ENCODE measurements around the gene CACNA2D1.
"Not testable (repeated sequence)": the region's sequence is repeated elsewhere in the genome, so short reads cannot be mapped to it uniquely, and the experiment has no call there.

The CACNA2D1 gene

DNA sequence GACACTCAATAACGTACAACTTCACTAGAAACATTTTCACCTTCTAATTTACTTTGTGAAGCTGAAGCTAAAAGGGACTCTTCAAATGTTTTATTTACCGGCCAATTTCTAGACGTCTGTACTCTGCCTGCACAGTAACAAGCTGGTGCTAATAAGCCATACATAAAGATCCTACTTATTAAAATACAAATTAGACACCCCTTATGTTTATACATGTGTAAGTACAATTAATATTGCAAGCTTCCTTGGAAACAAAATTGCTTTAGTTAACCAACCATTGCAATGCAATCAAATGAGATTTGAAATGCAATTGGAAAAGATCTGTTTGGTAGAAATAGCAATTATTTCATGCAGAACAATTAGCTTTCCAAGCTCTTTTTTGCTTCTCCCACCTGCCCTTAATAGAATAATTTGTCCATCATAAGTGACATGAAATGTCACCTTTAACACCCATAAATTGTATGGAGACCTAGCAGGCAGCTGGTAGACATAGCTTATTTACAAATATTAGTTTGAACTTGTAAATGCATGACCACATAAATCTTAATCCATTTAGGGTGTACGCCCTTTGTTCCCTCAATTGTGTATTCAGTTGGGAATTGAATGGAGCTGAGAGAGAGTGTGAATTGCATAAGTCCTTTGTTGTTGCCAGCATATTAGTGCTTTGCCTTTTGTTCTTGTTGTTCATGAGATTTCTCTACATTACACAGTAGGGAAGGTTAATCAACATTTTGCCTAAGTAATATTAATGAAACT lies 277.1 kb downstream of the CACNA2D1 start:
- no peak for DNase-seq (ENCODE audit: low read depth)

GRCh38 chr7:82164813-82165212 lies 278.8 kb downstream of the CACNA2D1 start:
- no peak for DNase-seq (ENCODE audit: low read depth)

GRCh38 chr7:82164410-82164809 lies 279.2 kb downstream of the CACNA2D1 start:
- no peak for DNase-seq (ENCODE audit: low read depth)

DNA sequence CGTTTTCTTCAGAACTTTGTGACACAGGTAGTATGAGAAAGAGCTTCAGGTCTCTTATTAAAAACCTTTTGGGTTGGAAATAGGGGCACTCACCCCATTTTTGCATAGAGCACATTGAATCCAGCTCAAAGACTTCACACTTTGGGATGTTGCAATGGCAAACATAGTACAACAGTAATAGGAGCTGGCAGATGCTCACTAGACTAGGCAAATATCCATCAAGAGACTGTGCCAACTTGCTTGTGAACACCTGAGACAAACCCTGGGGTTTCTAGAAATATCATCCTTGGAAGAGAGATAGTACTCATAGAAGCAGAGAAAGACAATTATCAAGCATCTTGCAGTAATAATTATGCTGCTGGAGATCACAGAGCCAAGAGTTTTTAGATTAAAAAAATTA lies 280.0 kb downstream of the CACNA2D1 start:
- DNase-seq (ENCODE audit: low read depth), result no peak

- no peak for DNase-seq (ENCODE audit: low read depth)
Measured at GRCh38 chr7:82162289-82162688, 281.3 kb downstream of the CACNA2D1 start.

- DNase-seq (ENCODE audit: low read depth), result no peak
Measured at GRCh38 chr7:82158327-82158726, 285.2 kb downstream of the CACNA2D1 start.

GRCh38 chr7:82156893-82157292 lies 286.7 kb downstream of the CACNA2D1 start:
- DNase-seq (ENCODE audit: low read depth), result no peak

DNA sequence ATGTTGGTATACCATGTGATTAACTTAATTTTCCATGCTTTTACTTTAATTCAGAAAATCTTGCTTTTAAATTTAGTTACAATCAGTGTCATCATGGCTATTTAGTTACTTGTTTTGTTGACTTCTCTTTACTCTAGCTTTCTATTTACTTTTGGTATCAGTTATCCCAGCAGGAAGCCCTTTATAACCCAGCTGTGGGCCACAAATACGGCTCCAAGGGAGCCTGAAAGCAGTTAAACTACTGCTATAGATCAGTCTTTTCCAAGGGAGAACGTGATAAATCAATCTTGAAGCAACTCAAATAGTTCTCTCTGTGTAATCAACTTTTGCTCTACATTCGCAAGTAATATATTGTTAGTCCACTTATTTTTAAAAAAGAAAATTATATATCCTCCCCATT lies 287.4 kb downstream of the CACNA2D1 start:
- DNase-seq (ENCODE audit: low read depth), result no peak

DNA sequence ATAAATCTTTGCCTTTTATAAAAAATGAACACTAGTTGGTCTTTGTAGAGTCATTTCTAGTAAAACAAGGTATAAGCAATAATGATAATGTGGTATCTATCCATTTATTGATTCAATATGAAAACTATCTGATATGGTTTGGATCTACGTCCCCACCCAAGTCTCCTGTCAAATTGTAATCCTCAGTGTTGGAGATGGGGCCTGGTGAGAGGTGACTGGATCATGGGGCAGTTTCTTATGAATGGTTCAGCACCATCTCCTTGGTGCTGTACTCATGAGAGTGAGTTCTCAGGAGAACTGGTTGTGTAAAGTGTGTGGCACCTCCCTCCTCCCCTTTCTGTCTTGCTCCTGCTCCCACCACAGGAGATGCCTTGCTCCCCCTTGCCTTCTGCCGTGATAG lies 288.8 kb downstream of the CACNA2D1 start:
- no peak for DNase-seq (ENCODE audit: low read depth)

GRCh38 chr7:82153776-82154175 lies 289.8 kb downstream of the CACNA2D1 start:
- no peak for DNase-seq (ENCODE audit: low read depth)

DNA sequence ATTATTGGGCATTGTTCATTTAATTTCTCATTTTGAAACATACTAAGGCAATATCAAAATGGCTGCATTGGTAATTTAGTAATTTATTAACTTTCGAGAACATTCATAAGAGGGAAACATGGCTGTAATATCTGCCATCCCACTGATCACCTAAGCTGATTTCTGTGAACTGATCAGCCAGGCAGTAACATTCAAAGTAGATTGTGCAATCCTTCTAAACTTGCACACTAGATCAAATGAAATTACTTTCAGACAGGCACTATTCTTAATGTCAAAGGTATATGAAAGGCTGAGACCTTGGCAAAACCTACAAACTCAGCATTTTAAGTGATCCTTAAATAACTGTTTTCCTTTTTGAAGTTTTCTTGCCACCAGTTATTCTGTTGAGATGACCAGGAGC lies 290.7 kb downstream of the CACNA2D1 start:
- DNase-seq (ENCODE audit: low read depth), result no peak

DNA sequence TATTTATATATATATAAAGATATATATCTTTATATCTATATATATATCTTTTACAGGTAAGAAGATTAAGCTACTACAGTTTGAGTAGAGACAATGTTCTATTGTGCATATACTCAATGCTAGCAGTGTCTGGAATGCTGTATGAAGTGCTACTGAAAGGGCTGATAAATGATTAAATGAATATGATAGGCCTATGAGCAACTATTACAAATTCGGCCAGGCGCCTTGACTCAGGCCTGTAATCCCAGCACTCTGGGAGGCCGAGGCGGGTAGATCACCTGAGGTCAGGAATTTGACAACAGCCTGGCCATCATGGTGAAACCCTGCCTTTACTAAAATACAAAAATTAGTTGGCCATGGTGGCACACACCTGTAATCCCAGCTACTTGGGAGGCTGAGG lies 297.1 kb downstream of the CACNA2D1 start:
- no peak for DNase-seq (ENCODE audit: low read depth)

DNA sequence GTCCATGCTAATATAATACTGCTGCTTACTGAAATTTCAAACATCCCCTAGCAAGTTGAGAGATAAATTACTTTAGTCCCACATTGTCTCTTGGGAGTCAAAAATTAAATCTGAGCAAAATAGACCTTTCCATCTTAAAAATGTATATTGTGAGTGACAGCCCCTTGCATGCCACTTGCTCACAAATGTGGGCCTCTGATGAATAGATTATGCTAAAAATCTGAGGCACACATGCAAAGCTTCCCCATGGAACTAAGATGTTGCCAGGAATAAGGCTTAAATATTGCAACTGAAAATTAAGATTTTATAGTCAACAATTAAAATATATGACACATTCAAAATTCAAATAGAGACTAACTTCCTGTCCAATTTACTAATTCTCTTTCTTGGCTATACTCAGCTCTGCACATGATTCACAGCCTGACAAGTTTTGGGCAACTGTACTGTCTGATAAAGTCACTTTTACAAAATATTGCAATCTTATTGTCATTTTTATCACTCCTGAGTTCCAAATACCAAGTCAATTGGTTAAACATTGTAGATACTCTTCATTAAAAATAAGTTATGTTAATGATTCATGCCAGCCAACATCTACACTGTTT lies 301.2 kb downstream of the CACNA2D1 start:
- DNase-seq (ENCODE audit: low read depth), result no peak

- DNase-seq (ENCODE audit: low read depth), result no peak
Measured at GRCh38 chr7:82141427-82141826, 302.1 kb downstream of the CACNA2D1 start.

GRCh38 chr7:82140608-82141007 lies 303.0 kb downstream of the CACNA2D1 start:
- DNase-seq (ENCODE audit: low read depth), result not testable (repeated sequence)

DNA sequence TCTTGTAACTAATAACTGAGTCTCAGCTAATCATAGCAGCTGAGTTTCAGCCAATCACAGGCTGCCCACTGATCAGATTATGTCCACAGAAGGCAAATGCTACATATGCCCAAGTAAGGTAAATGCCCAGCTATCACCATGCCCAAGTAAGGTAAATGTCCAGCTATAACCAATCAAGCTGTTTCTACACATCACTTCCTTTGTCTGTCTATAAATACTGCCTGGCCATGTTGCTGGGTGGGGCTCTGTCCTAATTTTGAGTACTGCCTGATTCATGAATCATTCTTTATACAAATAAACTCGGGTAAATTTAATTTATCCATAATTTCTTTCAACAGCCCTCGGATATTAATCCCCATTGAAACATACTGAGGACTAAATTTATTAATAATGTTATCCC lies 312.4 kb downstream of the CACNA2D1 start:
- no peak for DNase-seq (ENCODE audit: low read depth)

DNA sequence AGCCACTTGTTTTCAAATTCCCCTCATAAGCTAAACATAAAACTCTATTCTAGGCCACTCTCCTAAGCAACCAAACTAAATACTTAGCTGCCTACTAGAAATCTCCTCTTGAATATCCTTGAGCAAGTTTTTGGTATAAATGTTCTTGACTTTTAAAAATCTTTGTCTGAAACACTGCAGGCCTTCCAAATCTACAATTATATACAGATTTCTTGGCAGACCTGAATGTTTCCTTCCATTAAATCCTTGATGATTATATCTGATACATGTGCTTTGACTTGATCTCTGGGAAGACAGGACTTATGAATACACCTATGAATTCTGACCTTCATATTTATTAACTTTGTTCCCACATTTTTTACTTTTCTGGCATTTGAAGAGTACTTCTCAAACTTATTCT lies 314.5 kb downstream of the CACNA2D1 start:
- no peak for DNase-seq (ENCODE audit: low read depth)

- no peak for DNase-seq (ENCODE audit: low read depth)
Measured at GRCh38 chr7:82128546-82128945, 315.0 kb downstream of the CACNA2D1 start.

- DNase-seq (ENCODE audit: low read depth), result no peak
Measured at GRCh38 chr7:82126576-82126975, 317.0 kb downstream of the CACNA2D1 start.

DNA sequence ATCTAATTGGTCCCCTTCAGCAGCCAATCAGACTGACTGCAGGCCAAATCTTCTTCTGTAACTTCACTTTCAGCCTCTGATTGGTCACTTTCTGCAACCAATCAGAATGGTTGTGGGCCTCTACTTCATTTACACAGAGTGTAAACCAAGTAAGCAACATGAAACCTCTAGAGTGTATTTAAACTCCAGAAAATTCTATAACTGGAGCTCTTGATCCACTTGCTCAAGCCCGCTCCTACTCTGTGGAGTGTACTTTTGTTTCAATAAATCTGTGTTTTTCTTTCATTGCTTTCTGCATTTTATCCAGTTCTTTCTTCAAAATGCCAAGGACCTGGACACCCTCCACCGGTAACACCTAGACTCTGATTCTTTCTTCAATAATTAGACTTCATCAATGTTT lies 319.1 kb downstream of the CACNA2D1 start:
- no peak for DNase-seq (ENCODE audit: low read depth)

- no peak for DNase-seq (ENCODE audit: low read depth)
Measured at GRCh38 chr7:82122275-82122674, 321.3 kb downstream of the CACNA2D1 start.

DNA sequence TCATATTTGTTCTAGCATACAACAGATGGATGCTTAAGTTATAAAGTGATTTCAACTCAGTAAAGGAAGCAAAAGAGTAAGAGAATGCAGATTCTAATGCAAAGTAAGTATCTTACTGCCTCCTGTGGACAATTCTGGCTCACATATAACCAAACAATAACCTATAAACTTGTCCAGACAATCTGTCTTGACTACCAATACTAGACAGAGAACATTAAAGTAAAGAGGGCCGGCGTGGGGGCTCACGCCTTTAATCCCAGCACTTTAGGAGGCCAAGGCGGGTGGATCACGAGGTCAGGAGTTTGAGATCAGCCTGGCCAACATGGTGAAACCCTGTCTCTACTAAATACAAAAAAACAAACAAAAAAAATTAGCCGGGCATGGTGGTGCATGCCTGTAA lies 329.3 kb downstream of the CACNA2D1 start:
- DNase-seq (ENCODE audit: low read depth), result no peak

GRCh38 chr7:82110146-82110840 lies 333.3 kb downstream of the CACNA2D1 start:
- no peak for DNase-seq (ENCODE audit: low read depth)

Measured in T-helper 22 cell (primary cell).